ENCODE measurements around the gene SP140L. TPM values are rescaled to one million over a fixed set of nuclear protein-coding genes. Genes with fewer than 3 reads are reported as not detected.

The SP140L gene
- total and polyA plus RNA-seq, 5 donors: 5.3 to 7.4 (median 6.8) TPM

DNA sequence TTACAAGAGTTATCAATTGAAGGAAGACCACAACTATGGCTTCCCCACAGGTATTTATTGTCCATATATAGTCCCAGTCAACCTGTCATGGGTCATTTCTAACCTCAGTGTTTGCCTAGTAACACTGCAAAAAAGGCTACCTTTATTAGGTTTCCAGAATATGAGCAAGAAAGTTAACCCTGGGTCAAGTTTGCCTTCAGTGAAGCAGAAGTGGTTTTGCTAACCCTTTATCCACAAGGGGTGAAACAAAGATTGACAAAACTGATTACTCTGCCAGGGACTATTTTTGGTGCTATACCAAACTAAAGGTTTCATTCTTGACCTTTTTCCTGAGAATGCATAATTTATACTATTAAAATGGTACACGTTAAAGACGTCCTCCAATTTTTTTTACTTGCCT is 117.8 kb downstream of the SP140L start:
- intact Hi-C loops (cut with DNase I): no loop called here
- no peak overlapping the region for H3K27ac ChIP-seq (ENCODE audit: low read length)
- peaks cover 3% of the 10 kb centered on the region for H3K4me1 ChIP-seq (ENCODE audit: control insufficient read depth, insufficient read depth, low read length)
- ATAC-seq (no peak), DNase-seq (no peak)
- WGBS: 82% methylated on average over 2 of the region's 2 CpGs
- H3K4me3 ChIP-seq (ENCODE audit: low read length): no peak overlapping the region
- no peaks in the 10 kb centered on the region for H3K27me3 ChIP-seq (ENCODE audit: control insufficient read depth, insufficient read depth)
- H3K9me3 ChIP-seq (ENCODE audit: control insufficient read depth, low read length): no peaks in the 10 kb centered on the region

DNA sequence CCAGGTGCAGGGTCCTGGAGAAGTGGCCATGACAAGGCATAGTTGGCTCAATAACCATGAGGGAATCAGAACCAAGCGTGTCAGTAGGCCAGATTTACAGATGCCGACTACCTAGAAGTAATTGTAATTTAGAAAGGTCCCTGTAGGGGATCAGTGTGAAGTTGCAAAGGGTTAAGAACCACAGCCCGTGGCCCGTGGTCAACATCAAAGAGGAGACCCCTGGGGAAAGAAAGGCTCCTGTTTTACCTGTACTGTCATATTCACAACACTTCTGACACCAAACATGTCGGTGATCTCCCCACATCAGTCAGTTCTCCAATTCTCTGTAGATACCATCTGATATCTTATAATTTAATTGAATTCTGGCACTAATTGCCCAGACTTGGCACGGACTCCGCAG is 120.0 kb downstream of the SP140L start:
- intact Hi-C loops (cut with DNase I): no loop called here
- no peak overlapping the region for H3K27ac ChIP-seq (ENCODE audit: low read length)
- DNase-seq: no peak
- no peaks in the 10 kb centered on the region for H3K9me3 ChIP-seq (ENCODE audit: control insufficient read depth, low read length)
- no peak for ATAC-seq
- no peak overlapping the region for H3K4me3 ChIP-seq (ENCODE audit: low read length)
- WGBS: 84% methylated on average over 7 of the region's 7 CpGs
- peaks cover 1% of the 10 kb centered on the region for H3K4me1 ChIP-seq (ENCODE audit: control insufficient read depth, insufficient read depth, low read length)
- H3K27me3 ChIP-seq (ENCODE audit: control insufficient read depth, insufficient read depth): no peaks in the 10 kb centered on the region

DNA sequence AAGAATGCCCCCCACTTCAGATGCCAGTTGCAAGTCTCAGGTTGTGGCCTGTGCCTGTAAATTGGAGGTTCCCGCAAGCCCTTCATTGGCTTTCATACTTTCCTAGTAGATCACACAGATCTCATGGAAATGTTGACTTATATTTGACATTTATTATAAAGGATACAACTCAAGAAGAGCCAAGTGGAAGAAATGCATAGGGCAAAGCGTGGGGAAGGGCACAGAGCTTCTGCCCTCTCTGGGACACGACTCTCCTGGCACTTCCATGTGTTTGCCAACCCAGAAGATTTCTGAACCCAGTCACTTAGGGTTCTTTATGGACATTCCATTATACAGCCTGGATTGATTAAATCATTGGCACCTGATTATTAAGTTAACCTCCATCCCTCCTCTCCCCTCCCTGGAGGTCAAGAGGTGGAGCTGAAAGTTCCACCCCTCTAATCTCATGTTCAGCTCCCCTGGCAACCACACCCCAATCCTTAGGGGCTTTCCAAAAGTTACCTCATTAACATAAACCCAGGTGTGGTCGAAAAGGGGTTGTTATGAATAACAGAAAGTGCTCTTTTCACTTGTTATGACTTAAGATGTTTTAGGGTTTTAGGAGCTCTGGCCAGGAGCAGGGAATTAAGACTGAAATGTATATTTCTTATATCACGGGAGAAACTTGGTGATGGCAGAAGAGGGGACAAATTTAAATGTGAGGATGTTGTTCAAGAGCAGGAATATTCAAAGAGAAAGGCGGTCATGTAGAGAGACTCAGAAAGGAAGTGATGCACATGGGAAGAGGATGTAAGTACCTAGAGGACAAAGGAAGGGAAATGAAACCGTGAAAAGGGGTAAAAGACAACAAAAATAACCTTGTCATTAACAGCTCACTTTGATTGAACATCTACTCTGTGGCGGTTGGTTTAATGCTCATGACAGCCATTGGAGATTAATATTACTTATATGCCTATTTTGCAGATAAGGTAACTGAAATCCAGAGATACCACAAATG is 120.8 kb downstream of the SP140L start:
- Histone ChIP-seq H3K27ac (ENCODE audit: low read length) (no peak overlapping the region), H3K4me3 (ENCODE audit: low read length) (no peak overlapping the region), H3K27me3 (ENCODE audit: control insufficient read depth, insufficient read depth) (no peaks in the 10 kb centered on the region), H3K4me1 (ENCODE audit: control insufficient read depth, insufficient read depth, low read length) (peaks cover 1% of the 10 kb centered on the region), H3K9me3 (ENCODE audit: control insufficient read depth, low read length) (no peaks in the 10 kb centered on the region)
- WGBS: 81% methylated on average over 8 of the region's 8 CpGs
- DNase-seq (no peak), ATAC-seq (no peak)
- intact Hi-C loops (cut with DNase I): no loop called here

DNA sequence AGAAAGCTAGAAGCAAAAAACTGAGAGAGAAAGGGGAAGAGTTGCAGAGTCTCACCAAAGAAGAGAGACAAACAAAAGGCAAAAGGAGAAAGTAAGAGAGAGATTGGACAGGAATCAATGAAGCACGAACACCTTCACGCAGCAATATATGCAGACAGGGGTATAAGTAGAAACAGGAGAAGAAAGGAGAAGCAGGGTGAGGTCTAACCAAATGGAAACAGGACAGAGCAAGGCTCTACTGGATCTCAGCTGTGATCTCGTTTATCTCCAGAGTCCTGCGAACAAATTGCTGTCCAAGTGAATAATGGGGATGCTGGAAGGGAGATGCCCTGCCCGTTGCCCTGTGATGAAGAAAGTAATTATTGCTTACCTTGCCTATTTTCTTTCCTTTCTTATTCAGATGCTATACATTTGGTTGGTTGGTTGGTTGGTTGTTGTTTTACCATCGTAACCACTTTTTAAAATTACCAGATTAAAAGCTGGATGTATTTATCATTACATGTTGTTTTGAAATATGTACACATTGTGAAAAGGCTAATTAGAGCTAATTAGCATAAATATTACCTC is 123.0 kb downstream of the SP140L start:
- WGBS: 90% methylated on average over 6 of the region's 6 CpGs
- H3K27ac ChIP-seq (ENCODE audit: low read length): no peak overlapping the region
- H3K9me3 ChIP-seq (ENCODE audit: control insufficient read depth, low read length): no peaks in the 10 kb centered on the region
- DNase-seq (no peak), ATAC-seq (no peak)
- no peaks in the 10 kb centered on the region for H3K4me1 ChIP-seq (ENCODE audit: control insufficient read depth, insufficient read depth, low read length)
- intact Hi-C loops (cut with DNase I): no loop called here
- no peaks in the 10 kb centered on the region for H3K27me3 ChIP-seq (ENCODE audit: control insufficient read depth, insufficient read depth)
- H3K4me3 ChIP-seq (ENCODE audit: low read length): no peak overlapping the region

DNA sequence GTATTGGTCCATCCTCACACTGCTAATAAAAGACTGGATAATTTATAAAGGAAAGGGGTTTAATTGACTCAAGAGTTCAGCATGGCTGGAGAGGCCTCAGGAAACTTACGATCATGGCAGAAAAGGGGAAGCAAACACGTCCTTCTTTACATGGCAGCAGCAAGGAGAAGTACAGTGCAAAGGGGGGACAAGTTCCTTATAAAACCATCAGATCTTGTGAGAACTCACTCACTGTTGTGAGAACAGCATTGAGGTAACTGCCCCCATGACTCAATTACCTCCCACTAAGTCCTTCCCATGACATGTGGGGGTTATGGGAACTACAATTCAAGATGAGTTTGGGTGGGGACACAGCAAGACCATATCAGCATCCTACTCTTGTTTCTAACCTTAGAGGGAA is 126.0 kb downstream of the SP140L start:
- no peak for ATAC-seq

More for the DNA sequence above, 126.0 kb downstream of the SP140L start:
- Histone ChIP-seq H3K9me3 (ENCODE audit: control insufficient read depth, low read length) (no peaks in the 10 kb centered on the region), H3K4me1 (ENCODE audit: control insufficient read depth, insufficient read depth, low read length) (no peaks in the 10 kb centered on the region), H3K27me3 (ENCODE audit: control insufficient read depth, insufficient read depth) (no peaks in the 10 kb centered on the region), H3K27ac (ENCODE audit: low read length) (no peak overlapping the region), H3K4me3 (ENCODE audit: low read length) (no peak overlapping the region)
- intact Hi-C loops (cut with DNase I): no loop called here
- 87% methylated on average over 2 of the region's 2 CpGs for WGBS
- no peak for DNase-seq

Other genes starting within 250 kb of the SP140L start
- 10 to 100 TPM in 3 of 4 donors, 1 to 10 TPM in 1; 9.8 to 12.9 (median 11.8) TPM for gene SP110, start 107.2 kb upstream of the SP140L start, total RNA-seq
- 9.9 TPM for gene SP110, start 107.2 kb upstream of the SP140L start, polyA plus RNA-seq
- gene SP140, start 101.5 kb upstream of the SP140L start, total RNA-seq: 1 to 10 TPM in 1 of 4 donors, under 1 TPM in 3; 0.44 to 1.4 (median 0.75) TPM
- 0.36 TPM for gene SP140, start 101.5 kb upstream of the SP140L start, polyA plus RNA-seq
- 10 to 100 TPM; 70.8 to 88.3 (median 76.5) TPM for gene SP100, start 89.0 kb downstream of the SP140L start, total RNA-seq
- 64.5 TPM for gene SP100, start 89.0 kb downstream of the SP140L start, polyA plus RNA-seq

Measured in right cardiac atrium (tissue), 5 donors.